Thyroid gland (tissue), 4 donors: ENCODE results near the gene TPCN2. TPM values are rescaled to one million over a fixed set of nuclear protein-coding genes. Genes with fewer than 3 reads are reported as not detected.

Experiments
- DNase-seq, 2 donors: peaks; one replicate each; pipeline ENCODE4 v3.0.0-alpha.2; 2019
- H3K27ac ChIP-seq, 3 donors: fragments of 200-600 bp; sonication (generic); 1 replicate in 2 of 3; 2 replicates in 1 of 3; pipeline ENCODE4 v1.5.1; 2016 to 2019; ENCODE audit warnings: mild to moderate bottlenecking in 1 of 3, moderate library complexity in 1 of 3
- H3K27me3 ChIP-seq: fragments of 200-600 bp; sonication (generic); one replicate; pipeline ENCODE4 v1.5.1; 2019
- H3K36me3 ChIP-seq, 2 donors: fragments of 200-600 bp; sonication (generic); one replicate each; pipeline ENCODE4 v1.5.1; 2016 to 2019
- H3K4me1 ChIP-seq, 2 donors: fragments of 200-600 bp; sonication (generic); one replicate each; pipeline ENCODE4 v1.5.1; 2017 to 2019
- H3K4me3 ChIP-seq, 3 donors: fragments of 200-600 bp; sonication (generic); replicated peaks in 1 of 3; 1 replicate in 2 of 3; 2 replicates in 1 of 3; pipeline ENCODE4 v1.5.1; 2016; ENCODE audit warnings: mild to moderate bottlenecking in 1 of 3
- H3K9me3 ChIP-seq: fragments of 200-600 bp; sonication (generic); one replicate; pipeline ENCODE4 v1.5.1; 2017
- CTCF ChIP-seq, 6 experiments: fragments of 200-600 bp in 3 of 6; fragments of 450-650 bp in 3 of 6; sonication (generic) in 3 of 6; IDR thresholded peaks; one replicate each; pipeline ENCODE4 v1.5.1; 2016 to 2019; ENCODE audit warnings: antibody characterized with exemption in 6 of 6, mild to moderate bottlenecking in 2 of 6, inconsistent platforms in 1 of 6, moderate library complexity in 1 of 6
- POLR2A ChIP-seq, 2 donors: fragments of 450-650 bp; IDR thresholded peaks; one replicate each; pipeline ENCODE4 v1.6.1; 2017; ENCODE audit warnings: antibody characterized with exemption in 2 of 2, mild to moderate bottlenecking in 2 of 2, moderate library complexity in 1 of 2
- WGBS, 2 donors: methylation state at CpG; one replicate each; pipeline ENCODE4 v1.1.5; 2017; 5-methylcytosine and 5-hydroxymethylcytosine counted together
- intact Hi-C: fragments of 100-400 bp; cut with DNase I; formaldehyde crosslinking; loops from one replicate; pipeline ENCODE4 v1.15.1; 2023
- total RNA-seq, 4 donors: library from RNA; depleted of rRNA; stranded (reverse); fragments of >200 nt; gene quantifications; one replicate each; pipeline ENCODE4 v1.2.3, GENCODE V29; 2016

Gene TPCN2
- total RNA-seq, 4 donors from 2014 or later: 10.5 to 30.4 (median 13.7) TPM

GRCh38 chr11:69169479-69169878 is 120.7 kb downstream of the TPCN2 start:
- Histone ChIP-seq H3K27ac (no peak overlapping the region), H3K4me1 (no peaks in the 10 kb centered on the region), H3K27me3 (no peaks in the 10 kb centered on the region), H3K4me3 (no peak overlapping the region), H3K36me3 (no peaks in the 10 kb centered on the region), H3K9me3 (no peaks in the 10 kb centered on the region)
- TF ChIP-seq POLR2A (IDR thresholded peaks at IDR 0.05) (no peak), CTCF (IDR thresholded peaks at IDR 0.05) (no peak)
- WGBS, 2 donors: 93 to 97% methylated on average over 3 of the region's 3 CpGs
- intact Hi-C loops: no loop called here
- no peak for DNase-seq

GRCh38 chr11:69170704-69171103 is 122.0 kb downstream of the TPCN2 start:
- WGBS, 2 donors: 80 to 81% methylated on average over 6 of the region's 6 CpGs
- H3K27ac ChIP-seq: no peak overlapping the region
- no peaks in the 10 kb centered on the region for H3K36me3 ChIP-seq
- intact Hi-C loops: no loop called here
- DNase-seq: no peak
- no peaks in the 10 kb centered on the region for H3K9me3 ChIP-seq
- TF ChIP-seq POLR2A (IDR thresholded peaks at IDR 0.05) (no peak), CTCF (IDR thresholded peaks at IDR 0.05) (no peak)
- H3K4me3 ChIP-seq: no peak overlapping the region
- no peaks in the 10 kb centered on the region for H3K27me3 ChIP-seq
- H3K4me1 ChIP-seq: no peaks in the 10 kb centered on the region

- no peaks in the 10 kb centered on the region for H3K9me3 ChIP-seq
- no peak for DNase-seq
- intact Hi-C loops: no loop called here
- 86 to 95% methylated on average over 6 of the region's 6 CpGs for WGBS, 2 donors
- TF ChIP-seq POLR2A (IDR thresholded peaks at IDR 0.05): no peak
- no peak for TF ChIP-seq CTCF (IDR thresholded peaks at IDR 0.05)
- H3K4me3 ChIP-seq: no peak overlapping the region
- no peak overlapping the region for H3K27ac ChIP-seq
- H3K4me1 ChIP-seq: no peaks in the 10 kb centered on the region
- H3K36me3 ChIP-seq: no peaks in the 10 kb centered on the region
- H3K27me3 ChIP-seq: no peaks in the 10 kb centered on the region
Observed at GRCh38 chr11:69171476-69172240, 122.9 kb downstream of the TPCN2 start.

GRCh38 chr11:69172674-69173073 is 123.9 kb downstream of the TPCN2 start:
- H3K27me3 ChIP-seq: no peaks in the 10 kb centered on the region
- no peaks in the 10 kb centered on the region for H3K4me1 ChIP-seq
- H3K4me3 ChIP-seq: no peak overlapping the region
- WGBS, 2 donors: 14 to 29% methylated on average over 1 of the region's 1 CpG
- no peak overlapping the region for H3K27ac ChIP-seq
- no peaks in the 10 kb centered on the region for H3K36me3 ChIP-seq
- no peak for DNase-seq
- TF ChIP-seq POLR2A (IDR thresholded peaks at IDR 0.05) (no peak), CTCF (IDR thresholded peaks at IDR 0.05) (no peak)
- intact Hi-C loops: no loop called here
- H3K9me3 ChIP-seq: no peaks in the 10 kb centered on the region

- Histone ChIP-seq H3K9me3 (no peaks in the 10 kb centered on the region), H3K4me3 (no peak overlapping the region), H3K27me3 (no peaks in the 10 kb centered on the region), H3K27ac (no peak overlapping the region), H3K36me3 (no peaks in the 10 kb centered on the region), H3K4me1 (no peaks in the 10 kb centered on the region)
- TF ChIP-seq POLR2A (IDR thresholded peaks at IDR 0.05) (no peak), CTCF (IDR thresholded peaks at IDR 0.05) (no peak)
- DNase-seq: no peak
- intact Hi-C loops: no loop called here
- 81 to 91% methylated on average over 3 of the region's 3 CpGs for WGBS, 2 donors
Observed at GRCh38 chr11:69173331-69173730, 124.6 kb downstream of the TPCN2 start.
